HT1080 (cell line): ENCODE results near the gene SCART1. TPM values are rescaled to one million over a fixed set of nuclear protein-coding genes. Genes with fewer than 3 reads are reported as not detected.
"Not testable (repeated sequence)": the region's sequence is repeated elsewhere in the genome, so short reads cannot be mapped to it uniquely, and the experiment has no call there.

Experiments
- DNase-seq: peaks from one replicate; pipeline ENCODE4 v3.0.0-alpha.2; 2015; ENCODE audit warnings: low read depth
- total RNA-seq: library from RNA; depleted of rRNA; stranded (reverse); fragments of >200 nt; shearing (Covaris generic); gene quantifications from 2 replicates; pipeline ENCODE4 v1.2.3, GENCODE V29; 2014

Gene SCART1
- total RNA-seq, 1 experiment from 2014 or later: 0.80 TPM

- DNase-seq: no peak
These were observed 17.8 kb downstream of the SCART1 start for GRCh38 chr10:133471300-133472109.

DNA sequence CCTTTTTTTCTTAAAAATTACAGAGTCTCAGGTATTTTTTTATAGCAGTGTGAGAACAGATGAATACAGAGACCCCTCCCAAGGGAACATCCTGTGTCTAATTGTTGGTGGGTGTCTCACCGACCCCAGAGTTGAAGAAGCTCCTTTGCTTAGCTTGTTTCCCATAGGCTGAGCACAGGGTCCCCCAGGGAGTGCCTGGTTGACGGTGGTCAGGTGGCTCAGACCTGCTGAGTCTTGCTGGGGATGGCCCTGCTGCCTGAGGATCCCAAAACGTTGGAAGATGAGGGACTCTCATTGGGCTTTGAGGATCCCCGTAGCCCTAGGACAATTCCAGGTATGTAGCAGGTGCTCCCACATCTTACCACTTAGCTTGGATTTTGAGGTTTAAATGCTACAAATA lies 19.5 kb downstream of the SCART1 start:
- DNase-seq: no peak

DNA sequence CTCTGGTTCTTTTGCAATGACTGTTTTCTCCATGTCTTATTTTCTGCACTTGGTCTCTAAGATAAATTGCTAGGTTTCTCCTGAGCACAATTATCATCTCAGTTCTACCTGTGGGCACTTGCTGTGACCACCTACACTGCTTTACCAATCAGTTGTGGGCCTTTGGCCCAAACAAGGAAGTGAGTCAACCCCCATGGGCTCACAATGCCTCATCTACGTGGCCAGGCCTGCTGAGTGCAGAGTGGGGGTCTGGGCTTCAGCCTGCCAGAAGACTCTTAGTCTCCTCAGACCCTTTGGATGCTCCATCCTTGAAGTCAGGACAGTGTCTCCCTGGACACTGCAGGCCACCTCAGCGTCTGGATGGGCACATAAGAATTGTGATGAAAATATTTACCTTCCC lies 20.3 kb downstream of the SCART1 start:
- DNase-seq: no peak

DNA sequence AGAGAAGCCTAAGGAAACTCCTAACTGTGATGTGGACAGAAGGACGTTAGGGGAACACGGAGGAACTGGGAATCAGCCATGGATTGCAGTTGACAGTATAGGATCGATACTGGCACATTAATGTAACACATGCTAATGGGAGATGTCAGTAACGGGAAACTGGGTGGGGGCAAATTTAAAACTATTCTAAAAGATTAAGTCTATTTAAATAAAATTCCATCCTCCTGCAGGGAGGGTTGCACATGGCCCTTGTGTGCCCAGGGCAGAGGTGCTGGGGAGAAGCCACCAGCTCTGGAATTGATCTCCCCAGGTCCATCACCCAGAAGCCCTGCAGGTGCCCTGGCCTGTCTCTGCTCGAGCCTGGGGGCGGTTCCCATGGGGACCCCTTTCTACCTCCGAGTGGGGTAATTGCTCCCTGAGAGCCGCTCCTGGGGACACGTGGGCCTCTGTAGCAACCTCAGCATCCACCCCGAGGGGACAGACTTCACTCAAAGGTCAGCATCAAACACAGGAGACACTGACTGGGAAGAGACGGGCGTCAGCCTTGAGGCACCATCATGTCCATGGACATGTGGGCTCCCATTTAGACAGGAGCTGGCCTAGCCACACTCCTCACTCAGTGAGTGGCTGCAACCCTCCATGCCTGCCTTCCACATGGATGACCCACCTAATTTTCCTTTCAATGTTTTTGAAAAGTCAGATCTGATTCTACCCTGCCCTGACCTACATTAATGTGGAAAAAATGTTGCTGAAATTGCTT lies 21.1 kb downstream of the SCART1 start:
- DNase-seq: no peak

DNA sequence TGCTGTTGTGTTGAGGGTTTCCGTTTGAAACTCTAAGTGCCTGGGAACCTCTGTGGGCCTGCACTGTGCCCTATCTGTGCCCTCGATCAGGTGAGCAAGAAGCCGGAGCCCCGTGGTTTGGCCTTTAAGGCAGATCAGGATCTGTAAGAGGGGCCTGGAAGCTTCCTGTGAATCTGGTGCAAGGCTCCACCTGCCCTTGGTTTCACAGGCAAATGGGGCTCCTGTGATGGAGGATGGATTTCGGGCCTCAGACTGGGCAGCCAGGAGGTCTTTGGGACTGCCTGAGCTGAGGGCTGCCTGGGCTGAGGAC lies 21.6 kb downstream of the SCART1 start:
- DNase-seq: no peak

DNA sequence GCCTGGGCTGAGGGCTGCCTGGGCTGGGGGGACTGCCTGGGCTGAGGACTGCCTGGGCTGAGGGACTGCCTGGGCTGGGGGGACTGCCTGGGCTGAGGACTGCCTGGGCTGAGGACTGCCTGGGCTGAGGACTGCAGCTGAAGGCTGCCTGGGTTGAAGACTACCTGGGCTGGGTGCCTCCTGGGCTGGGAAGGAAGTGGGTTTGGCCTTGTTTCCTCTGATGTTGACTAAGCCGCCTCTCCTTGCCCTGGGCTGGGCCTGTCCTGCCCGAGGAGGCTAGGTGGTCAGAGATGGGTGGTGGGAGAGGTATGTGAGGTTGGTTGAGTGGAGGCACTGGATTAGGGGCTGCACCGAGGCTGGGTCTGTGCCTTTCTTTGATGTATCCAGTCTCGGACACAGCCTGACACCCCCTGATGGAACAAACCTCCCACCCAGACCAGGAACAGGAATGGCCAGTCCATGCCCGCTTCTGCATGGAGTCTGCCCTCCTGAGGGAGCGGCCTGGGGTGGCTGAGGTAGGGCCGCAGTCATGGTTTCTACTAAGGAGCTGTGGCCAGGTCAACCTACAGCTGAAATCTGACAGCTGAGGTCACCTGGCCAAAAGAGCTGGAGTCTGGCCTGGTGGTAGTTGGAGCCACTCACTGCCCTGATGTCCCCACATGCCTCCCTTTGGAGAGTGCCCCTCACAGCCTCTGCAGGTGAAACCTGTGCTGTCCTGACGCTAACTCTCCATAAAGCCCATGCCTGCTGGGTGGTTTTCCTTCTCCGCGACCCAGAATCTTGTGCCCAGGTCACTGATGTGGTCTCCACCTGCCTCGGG lies 22.3 kb downstream of the SCART1 start:
- no peak for DNase-seq

GRCh38 chr10:133476641-133476990 lies 22.9 kb downstream of the SCART1 start:
- DNase-seq: no peak

GRCh38 chr10:133481086-133481643 lies 27.4 kb downstream of the SCART1 start:
- no peak for DNase-seq

- DNase-seq: no peak
These were observed 27.9 kb downstream of the SCART1 start for GRCh38 chr10:133481657-133482056.

DNA sequence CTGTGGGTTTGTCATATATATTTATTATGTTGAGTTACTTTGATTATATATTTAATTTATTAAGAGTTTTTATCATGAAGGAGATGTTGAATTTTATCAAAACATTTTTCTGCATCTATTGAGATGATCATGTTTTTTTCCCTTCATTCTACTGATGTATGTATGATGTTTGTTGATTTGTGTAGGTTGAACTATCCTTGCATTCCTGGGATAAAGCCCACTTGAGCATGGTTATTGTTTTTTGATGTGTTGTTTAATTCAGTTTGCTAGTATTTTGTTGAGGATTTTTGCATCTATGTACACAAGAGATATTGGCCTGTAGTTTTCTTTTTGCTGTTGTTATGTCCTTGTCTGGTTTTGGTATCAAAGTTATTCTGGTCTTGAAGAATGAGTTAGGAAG lies 31.1 kb downstream of the SCART1 start:
- DNase-seq: no peak

DNA sequence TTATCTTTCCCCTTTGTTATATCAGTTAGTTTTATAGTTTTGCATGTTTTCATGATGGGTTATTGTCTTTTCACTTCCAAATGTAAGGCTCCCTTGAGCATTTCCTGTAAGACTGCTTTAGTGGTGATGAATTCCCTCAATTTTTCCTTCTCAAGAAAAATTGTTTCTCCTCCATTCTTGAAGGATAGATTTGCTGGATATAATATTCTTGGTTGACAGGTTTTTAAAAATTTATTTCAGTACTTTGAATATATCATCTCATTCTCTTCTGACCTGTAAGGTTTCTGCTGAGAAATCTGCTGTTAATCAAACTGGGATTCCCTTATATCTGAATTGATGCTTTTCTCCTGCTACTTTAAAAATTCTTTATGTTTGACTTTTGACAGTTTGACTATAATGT lies 33.3 kb downstream of the SCART1 start:
- no peak for DNase-seq

DNA sequence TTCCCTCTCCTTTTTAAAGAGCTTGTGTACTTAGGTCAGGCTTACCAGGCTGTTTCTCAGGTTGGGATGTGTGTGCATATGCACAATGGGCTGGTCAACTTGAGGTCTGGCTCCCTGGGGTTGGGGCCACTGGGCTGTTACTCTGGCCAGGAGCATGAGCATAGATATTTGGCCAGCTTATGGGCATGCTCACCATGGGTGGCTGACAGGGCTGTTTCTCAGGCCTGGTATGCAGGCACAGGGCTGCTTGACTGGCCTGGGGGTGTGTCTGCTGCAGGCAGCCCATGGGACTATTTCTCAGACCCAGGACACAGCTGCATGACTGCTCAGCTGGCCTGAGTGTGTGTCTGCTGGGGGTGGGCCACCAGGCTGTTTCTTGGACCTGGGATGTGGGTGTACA lies 34.6 kb downstream of the SCART1 start:
- no peak for DNase-seq

- DNase-seq: no peak
These were observed 36.3 kb downstream of the SCART1 start for GRCh38 chr10:133489816-133490588.

DNA sequence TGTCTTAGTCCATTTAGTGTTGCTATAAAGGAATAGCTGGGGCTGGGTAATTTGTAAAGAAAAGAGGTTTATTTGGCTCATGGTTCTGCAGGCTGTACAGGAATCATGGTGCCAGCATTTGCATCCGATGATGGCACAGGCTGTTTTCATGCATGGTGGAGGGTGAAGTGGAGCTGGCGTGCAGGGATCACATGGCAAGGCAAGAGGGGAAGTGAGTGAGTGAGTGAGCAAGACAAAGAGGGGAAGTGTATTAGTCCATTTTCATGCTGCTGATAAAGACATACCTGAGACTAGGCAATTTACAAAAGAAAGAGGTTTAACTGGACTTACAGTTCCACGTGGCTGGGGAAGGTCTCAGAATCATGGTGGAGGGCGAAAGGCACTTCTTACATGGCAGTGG lies 39.8 kb downstream of the SCART1 start:
- DNase-seq: not testable (repeated sequence)

DNA sequence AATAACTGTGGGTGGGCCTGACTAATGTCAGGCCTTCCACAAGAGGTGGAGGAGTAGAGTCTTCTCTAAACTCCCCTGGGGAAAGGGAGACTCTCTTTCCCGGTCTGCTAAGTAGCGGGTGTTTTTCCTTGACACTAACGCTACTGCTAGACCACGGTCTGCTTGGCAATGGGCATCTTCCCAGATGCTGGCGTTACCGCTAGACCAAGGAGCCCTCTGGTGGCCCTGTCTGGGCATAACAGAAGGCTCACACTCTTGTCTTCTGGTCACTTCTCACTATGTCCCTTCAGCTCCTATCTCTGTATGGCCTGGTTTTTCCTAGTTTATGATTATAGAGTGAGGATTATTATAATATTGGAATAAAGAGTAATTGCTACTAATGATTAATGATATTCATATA lies 43.6 kb downstream of the SCART1 start:
- not testable (repeated sequence) for DNase-seq

DNA sequence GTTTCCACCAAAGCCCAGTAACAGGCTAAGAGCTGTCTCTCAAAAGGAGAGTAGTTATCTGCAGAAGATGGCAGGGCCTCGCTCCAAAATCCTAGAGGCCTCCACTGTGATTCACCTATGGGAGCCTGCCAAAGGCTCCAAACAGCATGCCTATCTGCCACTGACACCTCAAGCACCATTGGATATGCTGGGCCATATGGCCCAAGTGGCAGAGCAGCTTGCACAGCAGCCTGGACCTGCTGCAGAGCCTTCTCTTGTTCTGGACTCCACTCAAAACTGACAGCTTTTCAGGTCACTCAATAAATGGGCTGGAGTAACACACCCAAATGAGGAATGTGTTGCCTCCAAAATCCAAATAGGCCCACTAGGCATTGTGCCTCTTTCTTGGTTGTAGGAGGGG lies 45.4 kb downstream of the SCART1 start:
- not testable (repeated sequence) for DNase-seq

GRCh38 chr10:133500897-133501296 lies 47.2 kb downstream of the SCART1 start:
- not testable (repeated sequence) for DNase-seq

GRCh38 chr10:133509700-133510099 lies 56.0 kb downstream of the SCART1 start:
- no peak for DNase-seq

- no peak for DNase-seq
These were observed 57.7 kb downstream of the SCART1 start for GRCh38 chr10:133511408-133511807.

GRCh38 chr10:133511907-133512528 lies 58.3 kb downstream of the SCART1 start:
- no peak for DNase-seq

- no peak for DNase-seq
These were observed 61.7 kb downstream of the SCART1 start for GRCh38 chr10:133515471-133515870.
